ENCODE data around the gene ABCA13.
"Not testable (repeated sequence)": the region's sequence is repeated elsewhere in the genome, so short reads cannot be mapped to it uniquely, and the experiment has no call there.

ABCA13 gene

DNA sequence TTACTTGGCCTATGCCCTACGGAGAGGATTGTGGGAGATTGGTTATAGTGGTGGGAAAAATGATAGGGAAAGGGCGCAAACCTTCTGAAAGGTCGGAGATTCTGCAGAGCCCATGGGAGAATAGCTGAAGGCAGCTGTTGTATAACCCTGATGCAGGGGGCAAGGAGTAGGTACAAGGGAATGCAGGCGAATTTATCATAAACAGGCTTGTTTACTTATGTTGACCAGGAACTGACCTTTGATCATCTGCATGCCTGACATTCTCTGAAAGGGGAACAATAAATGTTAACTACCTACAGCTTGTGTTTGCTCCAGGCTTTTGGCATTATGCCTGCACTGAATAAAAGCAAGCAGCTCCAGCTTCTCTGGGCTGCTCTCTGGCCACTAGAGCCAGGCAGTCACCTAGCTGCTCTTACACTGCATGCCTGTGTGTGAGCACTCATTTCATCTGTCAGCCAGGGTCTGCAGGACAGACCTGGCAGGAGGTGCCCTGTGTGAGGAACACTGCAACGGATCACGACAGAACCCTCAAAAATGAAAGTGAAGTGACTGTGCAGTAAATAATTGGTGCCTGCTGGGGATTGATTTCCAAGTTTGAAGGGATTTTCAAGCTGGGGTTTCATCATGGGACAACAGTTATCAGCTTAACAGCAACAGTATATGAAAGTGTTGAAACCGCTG is 31.1 kb upstream of the ABCA13 start:
- in situ Hi-C loops (cut with HindIII; ENCODE audit: low pct_ligation_motif_present, low sequenced_read_pairs) = no loop called here

DNA sequence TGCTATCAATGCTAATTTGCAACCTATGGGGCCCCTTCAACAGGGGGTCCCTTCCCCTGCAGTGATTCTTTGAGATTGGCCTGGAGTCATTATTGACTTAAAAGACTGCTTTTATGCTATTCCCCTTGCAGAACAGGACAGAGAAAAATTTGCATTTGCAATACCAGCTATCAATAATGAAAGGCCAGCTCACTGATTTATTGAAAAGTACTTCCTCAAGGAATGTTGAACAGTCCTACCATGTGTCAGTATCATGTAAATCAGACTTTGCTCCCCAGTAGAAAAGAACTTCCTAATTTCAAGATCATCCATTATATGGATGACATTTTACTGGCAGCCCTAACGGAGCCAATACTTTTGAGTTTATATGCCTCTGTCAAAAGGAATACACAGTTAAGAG is 29.7 kb upstream of the ABCA13 start:
- no peak overlapping the region for H3K27ac ChIP-seq
- in situ Hi-C loops (cut with HindIII; ENCODE audit: low pct_ligation_motif_present, low sequenced_read_pairs) = no loop called here
- no peak overlapping the region for H3K4me3 ChIP-seq (ENCODE audit: low read depth, low read length)
- no peaks in the 10 kb centered on the region for H3K27me3 ChIP-seq (replicated peaks)
- DNase-seq = no peak
- TF ChIP-seq, protein P1, sequence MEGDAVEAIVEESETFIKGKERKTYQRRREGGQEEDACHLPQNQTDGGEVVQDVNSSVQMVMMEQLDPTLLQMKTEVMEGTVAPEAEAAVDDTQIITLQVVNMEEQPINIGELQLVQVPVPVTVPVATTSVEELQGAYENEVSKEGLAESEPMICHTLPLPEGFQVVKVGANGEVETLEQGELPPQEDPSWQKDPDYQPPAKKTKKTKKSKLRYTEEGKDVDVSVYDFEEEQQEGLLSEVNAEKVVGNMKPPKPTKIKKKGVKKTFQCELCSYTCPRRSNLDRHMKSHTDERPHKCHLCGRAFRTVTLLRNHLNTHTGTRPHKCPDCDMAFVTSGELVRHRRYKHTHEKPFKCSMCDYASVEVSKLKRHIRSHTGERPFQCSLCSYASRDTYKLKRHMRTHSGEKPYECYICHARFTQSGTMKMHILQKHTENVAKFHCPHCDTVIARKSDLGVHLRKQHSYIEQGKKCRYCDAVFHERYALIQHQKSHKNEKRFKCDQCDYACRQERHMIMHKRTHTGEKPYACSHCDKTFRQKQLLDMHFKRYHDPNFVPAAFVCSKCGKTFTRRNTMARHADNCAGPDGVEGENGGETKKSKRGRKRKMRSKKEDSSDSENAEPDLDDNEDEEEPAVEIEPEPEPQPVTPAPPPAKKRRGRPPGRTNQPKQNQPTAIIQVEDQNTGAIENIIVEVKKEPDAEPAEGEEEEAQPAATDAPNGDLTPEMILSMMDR (IDR thresholded peaks at IDR 0.05; ENCODE audit: low read depth, low read length, missing control alignments) = no peak
- no peaks in the 10 kb centered on the region for H3K36me3 ChIP-seq (replicated peaks)

More for the DNA sequence above, 31.1 kb upstream of the ABCA13 start:
- Histone ChIP-seq H3K27ac (no peak overlapping the region), H3K36me3 (replicated peaks) (no peaks in the 10 kb centered on the region), H3K27me3 (replicated peaks) (no peaks in the 10 kb centered on the region), H3K4me3 (ENCODE audit: low read depth, low read length) (no peak overlapping the region)
- no peak for DNase-seq
- TF ChIP-seq, protein P1 (IDR thresholded peaks at IDR 0.05; ENCODE audit: low read depth, low read length, missing control alignments) = no peak

DNA sequence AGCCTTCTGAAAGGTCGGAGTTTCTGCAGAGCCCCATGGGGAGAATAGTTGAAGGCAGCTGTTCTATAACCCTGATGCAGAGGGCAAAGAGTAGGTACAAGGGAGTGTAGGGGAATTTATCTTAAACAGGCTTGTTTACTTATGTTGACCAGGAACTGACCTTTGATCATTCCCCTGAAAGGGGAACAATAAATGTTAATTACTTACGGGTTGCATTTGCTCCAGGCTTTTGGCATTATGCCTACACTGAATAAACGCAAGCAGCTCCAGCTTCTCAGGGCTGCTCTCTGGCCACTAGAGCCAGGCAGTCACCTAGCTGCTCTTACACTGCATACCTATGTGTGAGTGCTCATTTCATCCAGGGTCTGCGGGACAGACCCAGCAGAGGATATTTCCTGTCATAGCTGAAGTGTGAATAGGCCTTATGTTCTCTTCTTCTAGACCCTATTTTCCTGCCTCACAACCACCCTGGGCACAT is 26.9 kb upstream of the ABCA13 start:
- in situ Hi-C loops (cut with HindIII; ENCODE audit: low pct_ligation_motif_present, low sequenced_read_pairs) = no loop called here
- Histone ChIP-seq H3K4me3 (ENCODE audit: low read depth, low read length) (no peak overlapping the region), H3K36me3 (replicated peaks) (no peaks in the 10 kb centered on the region), H3K27ac (no peak overlapping the region), H3K27me3 (replicated peaks) (no peaks in the 10 kb centered on the region)
- DNase-seq = no peak
- TF ChIP-seq, protein P1 (IDR thresholded peaks at IDR 0.05; ENCODE audit: low read depth, low read length, missing control alignments) = no peak

DNA sequence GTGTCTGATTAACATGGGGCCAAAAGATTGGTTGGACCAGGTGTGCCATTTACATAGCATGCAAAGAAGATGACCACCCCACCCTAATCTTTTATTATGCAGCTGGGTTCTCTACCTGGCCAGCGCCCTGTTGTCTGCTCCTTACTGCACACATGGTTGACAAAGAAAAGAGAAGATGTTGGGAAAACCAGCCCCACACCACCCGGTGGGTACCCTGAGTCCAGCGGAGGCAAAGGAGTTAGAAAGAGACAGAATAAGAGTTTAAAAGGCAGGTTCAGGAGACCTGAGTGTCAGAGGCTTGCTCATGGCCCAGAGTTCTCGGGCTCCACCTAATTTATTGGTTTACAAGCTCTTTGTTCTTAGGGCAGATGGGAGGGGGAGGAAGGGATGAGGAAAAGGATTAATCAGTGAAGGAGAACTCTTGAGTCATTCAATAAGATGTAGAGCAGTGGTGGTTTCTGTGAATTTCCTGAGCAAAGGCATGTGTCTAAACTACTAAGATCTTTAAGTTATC is 24.1 kb upstream of the ABCA13 start:
- TF ChIP-seq, protein P1 (IDR thresholded peaks at IDR 0.05; ENCODE audit: low read depth, low read length, missing control alignments) = no peak
- Histone ChIP-seq H3K36me3 (replicated peaks) (no peaks in the 10 kb centered on the region), H3K4me3 (ENCODE audit: low read depth, low read length) (no peak overlapping the region), H3K27ac (no peak overlapping the region), H3K27me3 (replicated peaks) (no peaks in the 10 kb centered on the region)
- no peak for DNase-seq
- in situ Hi-C loops (cut with HindIII; ENCODE audit: low pct_ligation_motif_present, low sequenced_read_pairs) = no loop called here

DNA sequence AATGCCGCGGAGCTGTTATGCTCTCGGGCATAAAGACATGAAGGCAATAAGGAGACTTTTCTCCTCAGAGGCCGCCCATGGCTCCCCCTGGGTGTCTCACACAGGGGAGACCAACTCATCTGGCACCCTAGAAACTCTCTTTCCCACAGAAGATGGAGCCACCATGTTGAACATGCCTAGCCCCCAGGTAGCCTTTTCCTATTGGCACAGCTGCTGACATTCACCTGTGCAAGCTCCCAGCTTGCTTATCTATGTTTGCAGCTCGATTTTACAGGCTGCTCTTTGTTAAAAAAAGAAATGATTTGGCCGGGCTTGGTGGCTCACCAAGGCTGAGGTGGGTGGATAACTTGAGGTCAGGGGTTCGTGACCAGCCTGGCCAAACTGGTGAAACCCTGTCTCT is 23.6 kb upstream of the ABCA13 start:
- DNase-seq; H3K36me3 ChIP-seq (replicated peaks); H3K27ac ChIP-seq; H3K4me3 ChIP-seq (ENCODE audit: low read depth, low read length); in situ Hi-C loops (cut with HindIII; ENCODE audit: low pct_ligation_motif_present, low sequenced_read_pairs); H3K27me3 ChIP-seq (replicated peaks): not testable (repeated sequence)

DNA sequence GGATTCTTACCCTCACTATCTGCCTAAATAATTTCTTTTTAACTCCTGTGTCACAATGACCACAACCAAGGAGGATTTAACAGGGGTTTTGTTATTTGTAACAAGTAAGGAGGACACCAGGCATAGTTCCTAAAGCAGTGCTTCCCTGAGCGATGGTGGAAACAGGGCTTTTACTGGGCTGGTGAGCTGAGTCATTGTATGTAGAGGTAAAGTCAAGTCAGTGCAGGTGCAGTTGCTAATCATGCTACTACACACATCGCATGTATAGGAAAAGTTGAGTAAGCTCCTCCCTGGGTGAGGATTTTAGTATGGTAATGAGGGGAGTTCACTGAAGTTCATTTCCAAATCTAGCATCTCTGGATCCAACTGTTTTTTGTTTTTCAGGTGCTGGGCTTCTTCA is 22.9 kb upstream of the ABCA13 start:
- H3K36me3 ChIP-seq (replicated peaks) = no peaks in the 10 kb centered on the region
- no peak overlapping the region for H3K4me3 ChIP-seq (ENCODE audit: low read depth, low read length)
- no peaks in the 10 kb centered on the region for H3K27me3 ChIP-seq (replicated peaks)
- no peak overlapping the region for H3K27ac ChIP-seq
- no peak for DNase-seq
- TF ChIP-seq, protein P1 (IDR thresholded peaks at IDR 0.05; ENCODE audit: low read depth, low read length, missing control alignments) = no peak
- in situ Hi-C loops (cut with HindIII; ENCODE audit: low pct_ligation_motif_present, low sequenced_read_pairs) = no loop called here
